Mesendoderm (in vitro differentiated cells): ENCODE data around the gene M6PR.

Source experiments
- DNase-seq: peaks from one replicate; pipeline ENCODE4 v3.0.0; 2013
- H2AK5ac ChIP-seq: 2 replicates; pipeline ENCODE4 v1.6.1; 2013; ENCODE audit warnings: low read length, inconsistent platforms
- H2BK120ac ChIP-seq: 2 replicates; pipeline ENCODE4 v1.6.1; 2013; ENCODE audit warnings: low read depth, mild to moderate bottlenecking, low read length, moderate library complexity, mixed read lengths
- H2BK15ac ChIP-seq: replicated peaks from 2 replicates; pipeline ENCODE4 v1.6.1; 2013; ENCODE audit warnings: low read depth, mild to moderate bottlenecking, moderate library complexity
- H2BK5ac ChIP-seq: 2 replicates; pipeline ENCODE4 v1.6.1; 2013; ENCODE audit warnings: low read length, inconsistent platforms
- H3K18ac ChIP-seq: 2 replicates; pipeline ENCODE4 v1.6.1; 2013; ENCODE audit warnings: mild to moderate bottlenecking, low read length, mixed read lengths
- H3K23ac ChIP-seq: one replicate; pipeline ENCODE4 v1.6.1; 2013; ENCODE audit warnings: low read length
- H3K27ac ChIP-seq: 2 replicates; pipeline ENCODE4 v1.5.1; 2013; ENCODE audit warnings: low read depth, mild to moderate bottlenecking, inconsistent platforms, low read length, moderate library complexity
- H3K27me3 ChIP-seq: 2 replicates; pipeline ENCODE4 v1.6.1; 2013; ENCODE audit warnings: low read length, control low read depth, mild to moderate bottlenecking, inconsistent platforms; ENCODE audit not compliant: insufficient read depth, poor library complexity
- H3K36me3 ChIP-seq: 2 replicates; pipeline ENCODE4 v1.6.1; 2013; ENCODE audit warnings: low read length, inconsistent platforms; ENCODE audit not compliant: control insufficient read depth, insufficient read depth
- H3K4ac ChIP-seq: one replicate; pipeline ENCODE4 v1.6.1; 2013; ENCODE audit warnings: low read depth, mild to moderate bottlenecking, low read length, moderate library complexity
- H3K4me1 ChIP-seq: 2 replicates; pipeline ENCODE4 v1.6.1; 2013; ENCODE audit warnings: low read depth, low read length, inconsistent platforms; ENCODE audit not compliant: control insufficient read depth
- H3K4me2 ChIP-seq: 2 replicates; pipeline ENCODE4 v1.6.1; 2013; ENCODE audit warnings: low read length
- H3K4me3 ChIP-seq: 2 replicates; pipeline ENCODE4 v1.5.1; 2013; ENCODE audit warnings: mild to moderate bottlenecking, low read length
- H3K56ac ChIP-seq: one replicate; pipeline ENCODE4 v1.6.1; 2013; ENCODE audit warnings: low read length
- H3K79me1 ChIP-seq: 2 replicates; pipeline ENCODE4 v1.6.1; 2013; ENCODE audit warnings: low read length, inconsistent platforms
- H3K79me2 ChIP-seq: 2 replicates; pipeline ENCODE4 v1.6.1; 2013; ENCODE audit warnings: mild to moderate bottlenecking, low read length; ENCODE audit not compliant: control insufficient read depth, insufficient read depth
- H3K9ac ChIP-seq: 2 replicates; pipeline ENCODE4 v1.6.1; 2013; ENCODE audit warnings: low read length, inconsistent platforms
- H4K5ac ChIP-seq: one replicate; pipeline ENCODE4 v1.6.1; 2013; ENCODE audit warnings: low read length
- H4K8ac ChIP-seq: one replicate; pipeline ENCODE4 v1.6.1; 2013; ENCODE audit warnings: low read depth, mild to moderate bottlenecking, control low read depth, low read length, moderate library complexity
- WGBS: extraction: QIAGEN DNeasy Blood & Tissue Kit; methylation state at CpG from one replicate; pipeline ENCODE4 v1.1.7; 2013; ENCODE audit warnings: low lambda C conversion rate, missing lambda C conversion rate; ENCODE audit not compliant: insufficient coverage; ENCODE audit errors: extremely low coverage; 5-methylcytosine and 5-hydroxymethylcytosine counted together

The M6PR gene

GRCh38 chr12:8956073-8956472 is 6.6 kb upstream of the M6PR start:
- no peak overlapping the region for H3K56ac ChIP-seq
- H3K79me2 ChIP-seq: no peaks in the 10 kb centered on the region
- H2BK15ac ChIP-seq: no peak overlapping the region
- H3K36me3 ChIP-seq: no peaks in the 10 kb centered on the region
- no peak overlapping the region for H3K18ac ChIP-seq
- H3K4me2 ChIP-seq: no peak overlapping the region
- no CpG with 5 or more reads among the region's 15 CpGs for WGBS
- no peak overlapping the region for H2BK5ac ChIP-seq
- H2AK5ac ChIP-seq: no peak overlapping the region
- no peak for DNase-seq
- no peaks in the 10 kb centered on the region for H3K79me1 ChIP-seq
- H4K5ac ChIP-seq: no peak overlapping the region
- no peak overlapping the region for H3K4ac ChIP-seq
- H3K27me3 ChIP-seq: no peaks in the 10 kb centered on the region
- H3K4me1 ChIP-seq: no peaks in the 10 kb centered on the region
- H4K8ac ChIP-seq: no peak overlapping the region
- no peak overlapping the region for H3K9ac ChIP-seq
- H3K27ac ChIP-seq: no peak overlapping the region
- no peak overlapping the region for H2BK120ac ChIP-seq
- H3K4me3 ChIP-seq: no peak overlapping the region
- H3K23ac ChIP-seq: no peak overlapping the region

GRCh38 chr12:8953773-8954402 is 4.4 kb upstream of the M6PR start:
- no peaks in the 10 kb centered on the region for H3K36me3 ChIP-seq
- H3K27ac ChIP-seq: no peak overlapping the region
- H4K8ac ChIP-seq: no peak overlapping the region
- no peak overlapping the region for H3K4me3 ChIP-seq
- no peak overlapping the region for H3K23ac ChIP-seq
- H3K18ac ChIP-seq: no peak overlapping the region
- WGBS: no CpG with 5 or more reads among the region's 8 CpGs
- H3K4me1 ChIP-seq: no peaks in the 10 kb centered on the region
- peaks cover 3% of the 10 kb centered on the region for H3K79me2 ChIP-seq
- no peak overlapping the region for H3K56ac ChIP-seq
- H3K4me2 ChIP-seq: no peak overlapping the region
- H2AK5ac ChIP-seq: no peak overlapping the region
- H4K5ac ChIP-seq: no peak overlapping the region
- H3K27me3 ChIP-seq: no peaks in the 10 kb centered on the region
- no peak overlapping the region for H2BK120ac ChIP-seq
- peaks cover 3% of the 10 kb centered on the region for H3K79me1 ChIP-seq
- H3K4ac ChIP-seq: no peak overlapping the region
- no peak for DNase-seq
- H2BK5ac ChIP-seq: no peak overlapping the region
- H3K9ac ChIP-seq: no peak overlapping the region
- H2BK15ac ChIP-seq: no peak overlapping the region

GRCh38 chr12:8951744-8952143 is 2.3 kb upstream of the M6PR start:
- H3K4me1 ChIP-seq: no peaks in the 10 kb centered on the region

GRCh38 chr12:8950702-8951478 is 1.4 kb upstream of the M6PR start:
- no peak overlapping the region for H3K56ac ChIP-seq
- no peak overlapping the region for H2AK5ac ChIP-seq
- no CpG with 5 or more reads among the region's 9 CpGs for WGBS
- no peak overlapping the region for H2BK120ac ChIP-seq
- H3K4me2 ChIP-seq: peak overlapping the region; percentile 80
- no peak overlapping the region for H2BK5ac ChIP-seq
- peaks cover 9% of the 10 kb centered on the region for H3K79me1 ChIP-seq
- H4K5ac ChIP-seq: no peak overlapping the region
- H3K9ac ChIP-seq: peak overlapping the region; percentile 70
- H2BK15ac ChIP-seq: no peak overlapping the region
- H3K23ac ChIP-seq: no peak overlapping the region
- H3K27me3 ChIP-seq: no peaks in the 10 kb centered on the region
- H3K18ac ChIP-seq: no peak overlapping the region
- H3K4ac ChIP-seq: no peak overlapping the region
- H4K8ac ChIP-seq: no peak overlapping the region
- peaks cover 1% of the 10 kb centered on the region for H3K36me3 ChIP-seq
- no peak overlapping the region for H3K4me3 ChIP-seq
- no peak for DNase-seq
- H3K27ac ChIP-seq: no peak overlapping the region
- peaks cover 26% of the 10 kb centered on the region for H3K79me2 ChIP-seq
- H3K4me1 ChIP-seq: no peaks in the 10 kb centered on the region

More at GRCh38 chr12:8951744-8952143, 2.3 kb upstream of the M6PR start:
- Histone ChIP-seq H2BK120ac (no peak overlapping the region), H3K4me2 (no peak overlapping the region), H2BK15ac (no peak overlapping the region), H2BK5ac (no peak overlapping the region), H2AK5ac (no peak overlapping the region), H4K5ac (no peak overlapping the region), H3K27me3 (no peaks in the 10 kb centered on the region), H3K18ac (no peak overlapping the region), H3K23ac (no peak overlapping the region), H3K27ac (no peak overlapping the region), H3K9ac (no peak overlapping the region), H3K4me3 (no peak overlapping the region), H3K56ac (no peak overlapping the region), H4K8ac (no peak overlapping the region), H3K79me2 (peaks cover 21% of the 10 kb centered on the region), H3K4ac (no peak overlapping the region), H3K79me1 (peaks cover 7% of the 10 kb centered on the region), H3K36me3 (no peaks in the 10 kb centered on the region)
- no peak for DNase-seq
- no CpG with 5 or more reads among the region's 1 CpG for WGBS

GRCh38 chr12:8950221-8950527 is 729 bp upstream of the M6PR start:
- DNase-seq: no peak
- Histone ChIP-seq H3K36me3 (peaks cover 1% of the 10 kb centered on the region), H3K4me1 (no peaks in the 10 kb centered on the region), H3K56ac (peak overlapping the region; percentile 92), H3K27me3 (no peaks in the 10 kb centered on the region), H3K4me3 (peak overlapping the region; percentile 43), H3K23ac (no peak overlapping the region), H2BK5ac (no peak overlapping the region), H3K4me2 (peak overlapping the region; percentile 80), H3K18ac (no peak overlapping the region), H2BK15ac (no peak overlapping the region), H2AK5ac (no peak overlapping the region), H4K8ac (no peak overlapping the region), H3K79me2 (peaks cover 26% of the 10 kb centered on the region), H3K9ac (peak overlapping the region; percentile 70), H3K27ac (no peak overlapping the region), H3K79me1 (peaks cover 9% of the 10 kb centered on the region), H4K5ac (no peak overlapping the region), H3K4ac (no peak overlapping the region), H2BK120ac (no peak overlapping the region)
- WGBS: no CpG with 5 or more reads among the region's 7 CpGs
